HS-5 (cell line): ENCODE measurements around the gene DRAP1.

ENCODE experiments used
- DNase-seq: peaks from one replicate; pipeline ENCODE4 v3.0.0-alpha.2; 2012; ENCODE audit warnings: low read depth

Gene DRAP1

GRCh38 chr11:65903715-65904114, 15.5 kb upstream of the DRAP1 start:
- no peak for DNase-seq

GRCh38 chr11:65906602-65907001, 12.6 kb upstream of the DRAP1 start:
- DNase-seq, result no peak

- no peak for DNase-seq
Observed at GRCh38 chr11:65907878-65908277, 11.3 kb upstream of the DRAP1 start.

GRCh38 chr11:65911682-65912568, 7.3 kb upstream of the DRAP1 start:
- peak; percentile 97 for DNase-seq

GRCh38 chr11:65912845-65913244, 6.4 kb upstream of the DRAP1 start:
- no peak for DNase-seq

GRCh38 chr11:65915101-65915820, 4.0 kb upstream of the DRAP1 start:
- no peak for DNase-seq

GRCh38 chr11:65915821-65916251, 3.4 kb upstream of the DRAP1 start:
- DNase-seq, result peak; percentile 97

- DNase-seq, result no peak
Observed at GRCh38 chr11:65916391-65916790, 2.8 kb upstream of the DRAP1 start.

GRCh38 chr11:65917077-65917433, 2.2 kb upstream of the DRAP1 start:
- no peak for DNase-seq

- DNase-seq, result no peak
Observed at GRCh38 chr11:65917434-65918210, 1.6 kb upstream of the DRAP1 start.

GRCh38 chr11:65918211-65919140, 750 bp upstream of the DRAP1 start, which contains the start of gene C11orf68:
Gene C11orf68 (minus strand): TSS chr11:65919062. CDS start chr11:65919031, 31 bp downstream.
- no peak for DNase-seq

GRCh38 chr11:65919573-65920371, 546 bp downstream of the DRAP1 start:
- DNase-seq, result no peak

- DNase-seq, result no peak
Observed at GRCh38 chr11:65920372-65920802, 1.2 kb downstream of the DRAP1 start.

- DNase-seq, result no peak
Observed at GRCh38 chr11:65921033-65921555, 1.9 kb downstream of the DRAP1 start.

GRCh38 chr11:65921876-65922275, 2.6 kb downstream of the DRAP1 start:
- no peak for DNase-seq

- DNase-seq, result no peak
Observed at GRCh38 chr11:65922565-65922964, 3.3 kb downstream of the DRAP1 start.

- no peak for DNase-seq
Observed at GRCh38 chr11:65925397-65925796, 6.2 kb downstream of the DRAP1 start.

GRCh38 chr11:65927904-65928397, 8.7 kb downstream of the DRAP1 start:
- DNase-seq, result no peak

- DNase-seq, result no peak
Observed at GRCh38 chr11:65928667-65929066, 9.4 kb downstream of the DRAP1 start.
